ENCODE measurements around the gene PCBP3.

PCBP3 gene

GRCh38 chr21:45900034-45900868, 256.7 kb downstream of the PCBP3 start:
- DNase-seq, result no peak

- no peak for DNase-seq
Measured at GRCh38 chr21:45901061-45901690, 257.7 kb downstream of the PCBP3 start.

- no peak for DNase-seq
Measured at GRCh38 chr21:45902292-45902995, 258.9 kb downstream of the PCBP3 start.

GRCh38 chr21:45905196-45905595, 261.7 kb downstream of the PCBP3 start:
- DNase-seq, result no peak

- DNase-seq, result no peak
Measured at GRCh38 chr21:45906196-45906805, 262.8 kb downstream of the PCBP3 start.

- DNase-seq, result no peak
Measured at GRCh38 chr21:45906859-45907258, 263.3 kb downstream of the PCBP3 start.

- no peak for DNase-seq
Measured at GRCh38 chr21:45908536-45909237, 265.2 kb downstream of the PCBP3 start.

GRCh38 chr21:45909238-45909988, 265.9 kb downstream of the PCBP3 start:
- no peak for DNase-seq

- no peak for DNase-seq
Measured at GRCh38 chr21:45910155-45910547, 266.6 kb downstream of the PCBP3 start.

- no peak for DNase-seq
Measured at GRCh38 chr21:45910548-45911221, 267.2 kb downstream of the PCBP3 start.

- DNase-seq, result no peak
Measured at GRCh38 chr21:45911806-45912325, 268.3 kb downstream of the PCBP3 start.

- DNase-seq, result no peak
Measured at GRCh38 chr21:45912611-45913417, 269.3 kb downstream of the PCBP3 start.

GRCh38 chr21:45913418-45913765, 269.9 kb downstream of the PCBP3 start:
- DNase-seq, result no peak

GRCh38 chr21:45913886-45914285, 270.4 kb downstream of the PCBP3 start:
- DNase-seq, result no peak

- DNase-seq, result no peak
Measured at GRCh38 chr21:45914321-45914845, 270.9 kb downstream of the PCBP3 start.

- no peak for DNase-seq
Measured at GRCh38 chr21:45916011-45916840, 272.7 kb downstream of the PCBP3 start.

GRCh38 chr21:45917241-45917640, 273.7 kb downstream of the PCBP3 start:
- DNase-seq, result no peak

- no peak for DNase-seq
Measured at GRCh38 chr21:45918011-45918410, 274.5 kb downstream of the PCBP3 start.

- DNase-seq, result no peak
Measured at GRCh38 chr21:45918835-45919447, 275.4 kb downstream of the PCBP3 start.
